Panc1 (cell line): ENCODE data around the gene SUFU.
"Not testable (repeated sequence)": the region's sequence is repeated elsewhere in the genome, so short reads cannot be mapped to it uniquely, and the experiment has no call there.

ENCODE experiments used
- CTCF ChIP-seq: fragments of 450-650 bp; IDR thresholded peaks from 2 replicates; pipeline ENCODE4 v1.5.1; 2017; ENCODE audit warnings: mild to moderate bottlenecking
- POLR2AphosphoS5 ChIP-seq: IDR thresholded peaks from 2 replicates; pipeline ENCODE4 v1.6.1; 2012; ENCODE audit warnings: mild to moderate bottlenecking, low read depth, low read length, moderate library complexity
- SIN3A ChIP-seq: IDR thresholded peaks from 2 replicates; pipeline ENCODE4 v1.6.1; 2012; ENCODE audit warnings: low read depth, mild to moderate bottlenecking, low read length, moderate library complexity, borderline replicate concordance; ENCODE audit not compliant: insufficient read depth
- TF ChIP-seq, protein P1 (sequence below), 2 experiments: IDR thresholded peaks; 2 replicates each; pipeline ENCODE4 v1.6.1; 2011 to 2012; ENCODE audit warnings: low read depth in 2 of 2, control low read depth in 1 of 2, low read length in 1 of 2, mild to moderate bottlenecking in 1 of 2, moderate library complexity in 1 of 2; ENCODE audit not compliant: insufficient read depth in 1 of 2

- not testable (repeated sequence) for TF ChIP-seq CTCF, SIN3A, POLR2AphosphoS5
- TF ChIP-seq, protein P1, sequence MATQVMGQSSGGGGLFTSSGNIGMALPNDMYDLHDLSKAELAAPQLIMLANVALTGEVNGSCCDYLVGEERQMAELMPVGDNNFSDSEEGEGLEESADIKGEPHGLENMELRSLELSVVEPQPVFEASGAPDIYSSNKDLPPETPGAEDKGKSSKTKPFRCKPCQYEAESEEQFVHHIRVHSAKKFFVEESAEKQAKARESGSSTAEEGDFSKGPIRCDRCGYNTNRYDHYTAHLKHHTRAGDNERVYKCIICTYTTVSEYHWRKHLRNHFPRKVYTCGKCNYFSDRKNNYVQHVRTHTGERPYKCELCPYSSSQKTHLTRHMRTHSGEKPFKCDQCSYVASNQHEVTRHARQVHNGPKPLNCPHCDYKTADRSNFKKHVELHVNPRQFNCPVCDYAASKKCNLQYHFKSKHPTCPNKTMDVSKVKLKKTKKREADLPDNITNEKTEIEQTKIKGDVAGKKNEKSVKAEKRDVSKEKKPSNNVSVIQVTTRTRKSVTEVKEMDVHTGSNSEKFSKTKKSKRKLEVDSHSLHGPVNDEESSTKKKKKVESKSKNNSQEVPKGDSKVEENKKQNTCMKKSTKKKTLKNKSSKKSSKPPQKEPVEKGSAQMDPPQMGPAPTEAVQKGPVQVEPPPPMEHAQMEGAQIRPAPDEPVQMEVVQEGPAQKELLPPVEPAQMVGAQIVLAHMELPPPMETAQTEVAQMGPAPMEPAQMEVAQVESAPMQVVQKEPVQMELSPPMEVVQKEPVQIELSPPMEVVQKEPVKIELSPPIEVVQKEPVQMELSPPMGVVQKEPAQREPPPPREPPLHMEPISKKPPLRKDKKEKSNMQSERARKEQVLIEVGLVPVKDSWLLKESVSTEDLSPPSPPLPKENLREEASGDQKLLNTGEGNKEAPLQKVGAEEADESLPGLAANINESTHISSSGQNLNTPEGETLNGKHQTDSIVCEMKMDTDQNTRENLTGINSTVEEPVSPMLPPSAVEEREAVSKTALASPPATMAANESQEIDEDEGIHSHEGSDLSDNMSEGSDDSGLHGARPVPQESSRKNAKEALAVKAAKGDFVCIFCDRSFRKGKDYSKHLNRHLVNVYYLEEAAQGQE (IDR thresholded peaks at IDR 0.05; ENCODE audit: insufficient read depth in 1 of 2, low read depth in 2 of 2, low read length in 1 of 2): not testable (repeated sequence)
Observed at GRCh38 chr10:102500686-102501085, 3.1 kb upstream of the SUFU start.
